Measurements from ENCODE around the gene COMMD3.
A peak's percentile ranks its signal among the peaks of the same experiment; 100 is the strongest.

Gene COMMD3

DNA sequence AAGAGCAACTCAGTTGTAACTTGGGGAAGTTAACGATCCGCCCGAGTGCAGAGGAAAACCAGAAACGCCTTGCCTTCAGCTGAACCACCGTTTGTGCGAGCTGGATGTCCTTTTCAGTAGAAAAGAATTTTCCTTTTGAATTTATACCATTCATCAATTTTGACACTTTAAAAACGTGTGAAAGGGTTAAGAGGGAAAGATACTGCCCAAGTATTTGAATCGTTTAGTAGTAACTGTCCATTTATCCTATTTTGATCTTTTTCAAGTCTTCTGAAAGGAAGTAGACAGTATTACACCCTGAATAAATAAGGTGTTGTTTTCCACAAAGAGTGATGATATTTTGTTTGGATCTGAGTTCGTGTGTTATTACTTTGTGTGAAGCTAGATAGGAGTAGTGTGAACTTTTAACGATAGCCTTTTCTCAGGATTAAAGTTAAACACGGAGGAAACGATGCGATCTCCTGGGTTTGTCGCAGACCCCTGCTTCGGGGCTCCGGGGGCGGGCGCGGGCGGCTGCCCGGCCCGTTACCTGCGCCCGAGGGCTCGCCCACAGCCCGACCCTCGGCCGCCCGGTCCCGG is 3.9 kb downstream of the COMMD3 start:
- H3K36me3 ChIP-seq (ENCODE audit: control insufficient read depth, insufficient read depth, low read length), result no peaks in the 10 kb centered on the region
- no peaks in the 10 kb centered on the region for H3K9me3 ChIP-seq (ENCODE audit: control insufficient read depth, insufficient read depth, low read depth, low read length)
- H3K4me1 ChIP-seq (ENCODE audit: control insufficient read depth, insufficient read depth, low read length), result peaks cover 47% of the 10 kb centered on the region
- peak overlapping the region; percentile 53 for H3K4me3 ChIP-seq (ENCODE audit: low read depth, low read length)
- H3K9ac ChIP-seq (ENCODE audit: low read length), result no peak overlapping the region
- peaks cover 84% of the 10 kb centered on the region for H3K27me3 ChIP-seq (ENCODE audit: control insufficient read depth, insufficient read depth, low read length)
- no peak overlapping the region for H3K27ac ChIP-seq (ENCODE audit: low read depth, low read length)

DNA sequence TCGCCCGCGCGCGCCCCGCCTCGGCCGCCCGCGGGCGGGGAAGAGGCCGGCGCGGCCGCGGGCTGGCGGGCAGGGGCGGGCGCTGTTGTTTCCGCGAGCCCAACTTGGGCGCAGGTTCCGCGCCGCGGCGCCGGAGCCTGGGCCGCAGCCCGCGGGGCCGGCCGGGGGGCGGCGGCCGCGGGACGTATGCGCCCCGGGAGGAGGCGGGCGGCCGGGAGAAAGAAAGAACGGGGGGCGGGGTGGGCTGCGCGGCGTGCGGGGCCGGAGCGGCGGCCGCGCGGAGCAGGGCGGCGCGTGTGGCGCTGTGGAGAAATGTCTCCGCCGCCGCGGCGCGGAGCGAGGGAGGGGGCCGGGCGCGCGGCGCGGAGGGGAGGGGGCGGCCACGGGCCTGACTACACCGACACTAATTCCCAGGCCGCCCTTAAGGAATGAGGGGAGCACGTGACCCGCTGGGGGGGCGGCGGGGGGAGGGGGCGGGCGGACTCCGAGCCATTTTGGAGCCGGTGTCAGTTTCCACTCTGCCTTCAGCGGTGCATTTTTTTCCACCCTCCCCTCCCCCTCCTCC is 4.5 kb downstream of the COMMD3 start, which contains the start of gene BMI1:
TSS of gene BMI1 (plus strand) at position 509 of the 565 bp plus-strand sequence. CDS start 5,351 bp downstream, outside the sequence.
- H3K36me3 ChIP-seq (ENCODE audit: control insufficient read depth, insufficient read depth, low read length), result no peaks in the 10 kb centered on the region
- no peak within 1 kb of the TSS for H3K27ac ChIP-seq (ENCODE audit: low read depth, low read length)
- H3K4me3 ChIP-seq (ENCODE audit: low read depth, low read length), result peak within 1 kb of the TSS; percentile 75
- peaks cover 80% of the 10 kb centered on the region for H3K27me3 ChIP-seq (ENCODE audit: control insufficient read depth, insufficient read depth, low read length)
- H3K4me1 ChIP-seq (ENCODE audit: control insufficient read depth, insufficient read depth, low read length), result peaks cover 47% of the 10 kb centered on the region
- peak within 1 kb of the TSS; percentile 85 for H3K9ac ChIP-seq (ENCODE audit: low read length)
- H3K9me3 ChIP-seq (ENCODE audit: control insufficient read depth, insufficient read depth, low read depth, low read length), result no peaks in the 10 kb centered on the region

DNA sequence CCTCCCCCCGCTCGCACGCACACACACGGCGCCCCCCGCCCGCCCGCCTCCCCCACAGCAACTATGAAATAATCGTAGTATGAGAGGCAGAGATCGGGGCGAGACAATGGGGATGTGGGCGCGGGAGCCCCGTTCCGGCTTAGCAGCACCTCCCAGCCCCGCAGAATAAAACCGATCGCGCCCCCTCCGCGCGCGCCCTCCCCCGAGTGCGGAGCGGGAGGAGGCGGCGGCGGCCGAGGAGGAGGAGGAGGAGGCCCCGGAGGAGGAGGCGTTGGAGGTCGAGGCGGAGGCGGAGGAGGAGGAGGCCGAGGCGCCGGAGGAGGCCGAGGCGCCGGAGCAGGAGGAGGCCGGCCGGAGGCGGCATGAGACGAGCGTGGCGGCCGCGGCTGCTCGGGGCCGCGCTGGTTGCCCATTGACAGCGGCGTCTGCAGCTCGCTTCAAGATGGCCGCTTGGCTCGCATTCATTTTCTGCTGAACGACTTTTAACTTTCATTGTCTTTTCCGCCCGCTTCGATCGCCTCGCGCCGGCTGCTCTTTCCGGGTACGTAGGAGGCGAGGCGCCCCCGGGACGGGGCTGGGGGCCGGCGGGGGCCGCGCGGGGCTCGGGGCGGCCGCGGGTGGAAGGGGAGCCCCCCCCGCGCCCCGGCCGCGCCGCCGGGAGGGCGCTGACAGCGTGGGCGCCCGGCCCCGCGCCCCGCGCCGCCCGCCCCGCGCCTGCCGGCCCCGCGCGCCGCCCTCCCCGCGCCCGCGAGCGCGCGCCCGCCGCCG is 5.2 kb downstream of the COMMD3 start:
- Histone ChIP-seq H3K4me3 (ENCODE audit: low read depth, low read length) (peak overlapping the region; percentile 75), H3K4me1 (ENCODE audit: control insufficient read depth, insufficient read depth, low read length) (peaks cover 53% of the 10 kb centered on the region), H3K27ac (ENCODE audit: low read depth, low read length) (no peak overlapping the region), H3K9me3 (ENCODE audit: control insufficient read depth, insufficient read depth, low read depth, low read length) (no peaks in the 10 kb centered on the region), H3K36me3 (ENCODE audit: control insufficient read depth, insufficient read depth, low read length) (no peaks in the 10 kb centered on the region), H3K27me3 (ENCODE audit: control insufficient read depth, insufficient read depth, low read length) (peaks cover 83% of the 10 kb centered on the region), H3K9ac (ENCODE audit: low read length) (peak overlapping the region; percentile 85)

DNA sequence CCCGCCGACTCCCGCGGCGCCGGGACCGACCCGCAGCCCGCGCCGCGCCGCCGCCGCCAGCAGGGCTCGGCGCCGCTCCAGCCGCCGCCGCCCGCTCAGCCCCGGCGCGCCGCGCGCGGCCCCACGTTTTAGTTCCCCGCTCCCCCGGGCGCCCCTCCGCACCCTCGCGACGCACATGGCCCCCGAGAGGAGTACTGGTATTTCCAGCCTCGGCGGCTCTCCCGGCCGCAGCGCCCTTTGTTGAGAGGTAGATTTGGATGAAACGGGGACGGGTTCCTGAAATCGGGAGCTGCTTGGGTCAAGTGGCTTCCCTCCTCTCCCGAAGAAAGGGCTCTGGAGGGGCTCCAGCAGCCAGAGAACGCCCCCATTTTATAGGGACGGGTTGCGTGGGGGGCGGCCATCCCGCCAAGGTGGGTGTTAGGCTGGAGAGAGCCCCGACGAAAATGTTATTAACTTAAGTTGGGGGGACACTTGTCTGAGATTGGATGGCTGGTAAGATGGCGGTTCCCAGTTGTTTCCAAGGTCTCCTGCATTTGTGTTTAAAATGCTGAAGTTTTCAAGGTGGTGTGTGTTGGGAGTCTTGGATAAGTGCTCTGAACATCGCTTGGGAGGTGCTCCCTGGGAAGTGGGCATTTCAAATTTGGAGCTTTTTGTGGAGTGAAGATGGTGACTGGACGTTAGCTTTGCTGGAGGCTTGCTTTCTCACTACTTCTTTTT is 5.9 kb downstream of the COMMD3 start:
- Histone ChIP-seq H3K9me3 (ENCODE audit: control insufficient read depth, insufficient read depth, low read depth, low read length) (no peaks in the 10 kb centered on the region), H3K4me3 (ENCODE audit: low read depth, low read length) (peak overlapping the region; percentile 67), H3K4me1 (ENCODE audit: control insufficient read depth, insufficient read depth, low read length) (peaks cover 52% of the 10 kb centered on the region), H3K27me3 (ENCODE audit: control insufficient read depth, insufficient read depth, low read length) (peaks cover 85% of the 10 kb centered on the region), H3K27ac (ENCODE audit: low read depth, low read length) (no peak overlapping the region), H3K9ac (ENCODE audit: low read length) (peak overlapping the region; percentile 67), H3K36me3 (ENCODE audit: control insufficient read depth, insufficient read depth, low read length) (no peaks in the 10 kb centered on the region)

DNA sequence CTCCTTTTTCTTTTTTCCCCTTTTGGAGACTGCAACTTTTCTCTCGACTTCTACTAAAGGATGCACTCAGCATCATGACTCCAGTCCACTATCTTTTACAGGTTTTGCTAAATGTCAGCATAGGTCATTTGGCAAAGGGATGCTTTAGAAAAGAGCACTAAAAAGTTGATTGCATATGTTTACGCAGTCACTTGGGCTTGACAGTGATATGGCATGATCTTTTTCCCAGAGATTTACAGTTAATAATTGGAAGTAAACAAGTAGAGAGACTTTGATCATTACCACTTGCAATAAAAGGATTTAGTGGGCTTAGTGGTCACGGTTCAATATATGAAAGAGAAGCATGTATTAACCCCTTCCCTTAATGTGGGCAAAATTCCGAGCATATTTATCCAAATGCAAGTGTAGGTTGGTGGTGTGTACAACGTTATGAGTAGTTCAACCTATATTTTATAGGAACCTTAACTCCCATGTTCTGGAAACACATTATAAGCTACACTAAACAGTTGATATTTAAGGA is 6.5 kb downstream of the COMMD3 start:
- peak overlapping the region; percentile 67 for H3K4me3 ChIP-seq (ENCODE audit: low read depth, low read length)
- no peak overlapping the region for H3K9ac ChIP-seq (ENCODE audit: low read length)
- peaks cover 85% of the 10 kb centered on the region for H3K27me3 ChIP-seq (ENCODE audit: control insufficient read depth, insufficient read depth, low read length)
- no peaks in the 10 kb centered on the region for H3K9me3 ChIP-seq (ENCODE audit: control insufficient read depth, insufficient read depth, low read depth, low read length)
- H3K4me1 ChIP-seq (ENCODE audit: control insufficient read depth, insufficient read depth, low read length), result peaks cover 48% of the 10 kb centered on the region
- H3K36me3 ChIP-seq (ENCODE audit: control insufficient read depth, insufficient read depth, low read length), result no peaks in the 10 kb centered on the region
- H3K27ac ChIP-seq (ENCODE audit: low read depth, low read length), result no peak overlapping the region

DNA sequence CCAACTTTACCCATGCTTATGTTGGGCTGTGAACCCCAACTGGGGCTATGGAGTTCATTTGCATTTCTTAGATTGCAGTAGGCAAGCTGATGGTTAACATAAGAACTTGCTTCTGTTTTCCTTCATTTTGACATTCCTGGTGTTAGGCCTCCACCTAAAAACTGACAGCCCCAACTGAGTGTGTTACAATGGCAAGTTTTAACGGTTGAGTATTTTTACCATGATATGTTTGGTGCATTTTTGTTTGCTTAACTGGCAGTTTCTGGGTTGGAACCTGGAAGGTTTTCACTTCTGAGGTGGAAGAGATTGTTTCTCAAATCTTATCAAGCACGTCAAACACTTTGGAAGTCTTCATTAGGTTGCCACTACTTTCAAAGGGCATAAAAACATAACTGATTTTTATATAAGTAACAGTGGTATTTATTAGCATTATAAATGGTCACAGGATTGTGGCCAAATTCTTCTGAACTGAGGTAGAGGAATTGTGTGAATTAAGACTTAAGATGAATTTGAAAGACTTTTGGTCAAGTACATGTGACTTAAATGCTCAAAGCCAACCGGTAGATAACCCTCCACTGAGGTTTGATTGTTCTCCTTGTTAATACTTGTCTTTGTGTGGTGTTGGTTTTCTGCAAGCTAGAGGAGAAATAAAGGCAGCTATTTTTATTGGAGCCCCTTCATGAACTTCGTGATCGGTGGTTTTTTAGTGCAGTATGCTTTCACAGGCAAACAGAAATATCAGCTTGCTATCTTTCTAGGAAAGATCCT is 7.5 kb downstream of the COMMD3 start:
- Histone ChIP-seq H3K9ac (ENCODE audit: low read length) (no peak overlapping the region), H3K36me3 (ENCODE audit: control insufficient read depth, insufficient read depth, low read length) (no peaks in the 10 kb centered on the region), H3K9me3 (ENCODE audit: control insufficient read depth, insufficient read depth, low read depth, low read length) (no peaks in the 10 kb centered on the region), H3K27me3 (ENCODE audit: control insufficient read depth, insufficient read depth, low read length) (peaks cover 78% of the 10 kb centered on the region), H3K27ac (ENCODE audit: low read depth, low read length) (no peak overlapping the region), H3K4me1 (ENCODE audit: control insufficient read depth, insufficient read depth, low read length) (peaks cover 38% of the 10 kb centered on the region), H3K4me3 (ENCODE audit: low read depth, low read length) (peak overlapping the region; percentile 66; the same call in 1 of the 2 replicates)

DNA sequence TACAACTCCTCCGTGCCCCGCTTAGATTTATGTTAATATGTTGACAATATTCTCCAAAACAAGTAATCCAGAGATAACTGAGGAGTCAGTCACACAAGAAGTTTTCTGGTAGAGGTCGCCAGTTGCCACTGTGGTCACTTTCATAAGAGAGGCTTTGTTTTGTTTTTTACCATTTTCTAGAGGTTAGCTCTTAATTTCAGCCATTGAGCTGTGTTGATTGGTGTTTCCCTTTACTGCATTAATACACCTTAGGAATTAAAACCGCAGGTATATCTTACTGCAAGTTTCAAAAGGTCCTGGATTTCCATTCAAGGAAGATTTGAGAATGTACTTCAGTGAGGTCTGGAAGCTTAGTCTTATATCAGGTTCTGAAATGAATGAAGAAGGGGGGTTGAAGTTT is 8.2 kb downstream of the COMMD3 start:
- Histone ChIP-seq H3K27me3 (ENCODE audit: control insufficient read depth, insufficient read depth, low read length) (peaks cover 75% of the 10 kb centered on the region), H3K36me3 (ENCODE audit: control insufficient read depth, insufficient read depth, low read length) (0 out of 2 replicates have a peak, but pooled peaks cover 3% of the 10 kb centered on the region), H3K9me3 (ENCODE audit: control insufficient read depth, insufficient read depth, low read depth, low read length) (no peaks in the 10 kb centered on the region), H3K27ac (ENCODE audit: low read depth, low read length) (no peak overlapping the region), H3K4me3 (ENCODE audit: low read depth, low read length) (peak overlapping the region; percentile 66), H3K9ac (ENCODE audit: low read length) (no peak overlapping the region), H3K4me1 (ENCODE audit: control insufficient read depth, insufficient read depth, low read length) (peaks cover 38% of the 10 kb centered on the region)

DNA sequence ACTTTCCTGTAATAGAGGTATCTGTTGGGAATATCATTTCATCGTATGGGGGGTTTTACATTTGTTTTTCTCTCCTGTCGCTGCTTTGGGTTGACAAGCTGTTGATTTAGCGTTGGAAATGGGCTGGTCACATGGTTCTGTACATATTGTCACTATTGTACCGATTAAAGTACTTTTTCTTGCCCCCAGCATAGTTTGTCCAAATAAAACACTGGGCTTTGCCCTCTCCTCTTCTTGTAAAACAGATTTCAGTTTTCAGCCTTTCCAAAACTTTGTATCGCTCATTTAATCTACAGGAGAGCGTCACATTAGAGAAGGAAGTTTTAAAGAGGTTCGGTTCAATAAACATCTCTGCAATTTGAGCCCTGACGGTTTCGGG is 8.7 kb downstream of the COMMD3 start:
- Histone ChIP-seq H3K4me1 (ENCODE audit: control insufficient read depth, insufficient read depth, low read length) (peaks cover 38% of the 10 kb centered on the region), H3K36me3 (ENCODE audit: control insufficient read depth, insufficient read depth, low read length) (0 out of 2 replicates have a peak, but pooled peaks cover 4% of the 10 kb centered on the region), H3K27me3 (ENCODE audit: control insufficient read depth, insufficient read depth, low read length) (peaks cover 75% of the 10 kb centered on the region), H3K9ac (ENCODE audit: low read length) (no peak overlapping the region), H3K4me3 (ENCODE audit: low read depth, low read length) (peak overlapping the region; percentile 66), H3K27ac (ENCODE audit: low read depth, low read length) (no peak overlapping the region), H3K9me3 (ENCODE audit: control insufficient read depth, insufficient read depth, low read depth, low read length) (no peaks in the 10 kb centered on the region)

DNA sequence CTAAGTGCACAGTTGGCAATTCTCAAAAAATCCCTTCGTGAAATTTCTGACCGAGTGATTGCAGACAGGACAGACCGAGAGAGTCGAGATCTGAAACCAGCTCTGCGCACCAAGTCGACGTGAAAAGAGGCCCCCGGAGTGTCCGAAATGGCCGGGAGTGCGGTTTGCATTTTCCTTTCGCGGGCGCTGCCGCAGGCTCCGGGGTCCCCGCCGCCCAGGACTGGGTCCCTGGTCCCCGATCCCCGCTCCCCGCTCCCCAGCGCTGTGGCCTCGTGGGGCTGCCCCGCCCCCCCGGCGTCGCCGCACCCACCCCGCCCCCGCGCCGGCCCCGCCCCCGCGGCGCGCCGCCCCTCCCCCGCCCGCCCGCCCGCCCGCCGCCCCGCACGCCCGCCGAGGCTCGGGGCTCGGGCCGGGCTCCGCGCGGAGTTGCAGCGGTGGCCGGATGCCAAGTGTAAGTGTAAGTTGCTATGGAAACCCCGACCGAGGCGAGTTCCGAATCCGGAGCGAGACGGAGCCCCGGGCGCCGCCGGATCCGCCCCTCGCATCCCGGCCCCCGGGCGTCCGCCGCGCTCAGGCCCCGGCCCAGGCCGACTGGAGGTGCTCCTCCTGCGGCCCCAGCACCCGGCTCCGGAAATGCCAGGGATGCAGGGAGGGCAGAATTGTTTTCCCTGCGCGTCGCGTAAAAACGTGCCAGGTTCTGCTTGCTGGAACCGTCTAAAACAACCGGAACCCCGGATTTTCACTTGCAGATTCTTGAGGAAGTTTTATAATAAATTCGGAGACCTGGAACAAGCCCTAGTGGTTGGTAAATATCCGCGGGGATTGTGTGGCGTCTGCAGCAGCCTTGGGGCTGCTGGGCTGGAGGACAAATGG is 9.3 kb downstream of the COMMD3 start:
- H3K4me3 ChIP-seq (ENCODE audit: low read depth, low read length), result peak overlapping the region; percentile 70
- H3K36me3 ChIP-seq (ENCODE audit: control insufficient read depth, insufficient read depth, low read length), result 0 out of 2 replicates have a peak, but pooled peaks cover 4% of the 10 kb centered on the region
- H3K27me3 ChIP-seq (ENCODE audit: control insufficient read depth, insufficient read depth, low read length), result peaks cover 74% of the 10 kb centered on the region
- H3K27ac ChIP-seq (ENCODE audit: low read depth, low read length), result no peak overlapping the region
- no peaks in the 10 kb centered on the region for H3K9me3 ChIP-seq (ENCODE audit: control insufficient read depth, insufficient read depth, low read depth, low read length)
- H3K9ac ChIP-seq (ENCODE audit: low read length), result peak overlapping the region; percentile 55
- H3K4me1 ChIP-seq (ENCODE audit: control insufficient read depth, insufficient read depth, low read length), result peaks cover 36% of the 10 kb centered on the region
